CD4-positive, alpha-beta T cell (primary cell): ENCODE measurements around the gene ELMOD3. TPM values are rescaled to one million over a fixed set of nuclear protein-coding genes. Genes with fewer than 3 reads are reported as not detected.
"Not testable (repeated sequence)": the region's sequence is repeated elsewhere in the genome, so short reads cannot be mapped to it uniquely, and the experiment has no call there.

ENCODE experiments used
- ATAC-seq: fragments of 200-7000 bp; cut with Tn5 transposase; one replicate; pipeline ENCODE4 v1.10.0; 2022; ENCODE audit warnings: mild to moderate bottlenecking; ENCODE audit not compliant: poor library complexity
- CTCF ChIA-PET: fragments of 350-600 bp; sonication (Branson Sonifier 250); formaldehyde crosslinking; loops from one replicate; lab custom pipeline; 2021; ENCODE audit warnings: antibody characterized with exemption, inconsistent platforms; lab: Charles Lee
- POLR2A ChIA-PET: fragments of 350-600 bp; sonication (Branson Sonifier 250); formaldehyde crosslinking; loops from one replicate; lab custom pipeline; 2021; ENCODE audit warnings: antibody characterized with exemption, inconsistent platforms; lab: Charles Lee
- DNase-seq, 14 experiments: peaks; one replicate each; pipeline ENCODE4 v3.0.0-alpha.2; 2013 to 2020; ENCODE audit warnings: mixed read lengths in 2 of 14
- H3K27ac ChIP-seq, 2 donors: one replicate each; pipeline versions ENCODE4 v1.5.1 to v1.7.0; 2013; ENCODE audit warnings: low read length in 2 of 2, low read depth in 1 of 2, mild to moderate bottlenecking in 1 of 2
- H3K27me3 ChIP-seq, 2 experiments: 1 replicate in 1 of 2; 2 replicates in 1 of 2; pipeline versions ENCODE4 v1.6.1 to v1.7.0; 2013; ENCODE audit warnings: low read length in 2 of 2, control low read depth in 1 of 2, mild to moderate bottlenecking in 1 of 2, moderate library complexity in 1 of 2; ENCODE audit not compliant: insufficient read depth in 2 of 2, control insufficient read depth in 1 of 2
- H3K36me3 ChIP-seq: one replicate; pipeline ENCODE4 v1.6.1; 2013; ENCODE audit warnings: low read length, control low read depth; ENCODE audit not compliant: insufficient read depth
- H3K4me1 ChIP-seq: one replicate; pipeline ENCODE4 v1.6.1; 2013; ENCODE audit warnings: low read length, control low read depth; ENCODE audit not compliant: insufficient read depth
- H3K4me3 ChIP-seq: one replicate; pipeline ENCODE4 v1.5.1; 2013; ENCODE audit warnings: mild to moderate bottlenecking, low read length, moderate library complexity
- H3K9me3 ChIP-seq, 2 experiments: 1 replicate in 1 of 2; 2 replicates in 1 of 2; pipeline versions ENCODE4 v1.6.1 to v1.7.0; 2013; ENCODE audit warnings: low read length in 2 of 2, mild to moderate bottlenecking in 2 of 2, control low read depth in 1 of 2, moderate library complexity in 1 of 2; ENCODE audit not compliant: control insufficient read depth in 1 of 2, insufficient read depth in 1 of 2
- H3K27ac Mint-ChIP-seq: one replicate; pipeline ENCODE4 v1.8.0; 2020; ENCODE audit warnings: mixed read lengths
- H3K27me3 Mint-ChIP-seq: one replicate; pipeline ENCODE4 v1.8.0; 2021; ENCODE audit warnings: mixed read lengths
- H3K36me3 Mint-ChIP-seq: one replicate; pipeline ENCODE4 v1.8.0; 2021; ENCODE audit warnings: low read depth, mixed read lengths
- H3K4me1 Mint-ChIP-seq: one replicate; pipeline ENCODE4 v1.8.0; 2021; ENCODE audit warnings: low read depth, mixed read lengths
- H3K4me3 Mint-ChIP-seq: one replicate; pipeline ENCODE4 v1.8.0; 2020; ENCODE audit warnings: mild to moderate bottlenecking, mixed read lengths
- H3K9me3 Mint-ChIP-seq: one replicate; pipeline ENCODE4 v1.8.0; 2020; ENCODE audit warnings: mixed read lengths
- intact Hi-C, 2 experiments: fragments of 100-400 bp; cut with DNase I in 1 of 2; cut with micrococcal nuclease in 1 of 2; formaldehyde crosslinking; loops; one replicate each; pipeline versions ENCODE4 v1.15.1 to v1.9.0; 2023 to 2025; cut with DNase I, micrococcal nuclease
- total RNA-seq, 174 experiments: library from RNA in 2 of 174; stranded (reverse) in 2 of 174; gene quantifications; one replicate each; pipeline ENCODE4 v1.2.3 and lab custom pipeline; 2021 to 2026
- TF ChIP-seq, protein P1 (sequence below): fragments of 200-600 bp; IDR thresholded peaks from one replicate; pipeline ENCODE4 v1.8.0; 2022; ENCODE audit warnings: antibody characterized with exemption, mild to moderate bottlenecking

ELMOD3 gene
- total RNA-seq, 2 experiments from 2014 or later: 13.5 to 15.3 TPM

DNA sequence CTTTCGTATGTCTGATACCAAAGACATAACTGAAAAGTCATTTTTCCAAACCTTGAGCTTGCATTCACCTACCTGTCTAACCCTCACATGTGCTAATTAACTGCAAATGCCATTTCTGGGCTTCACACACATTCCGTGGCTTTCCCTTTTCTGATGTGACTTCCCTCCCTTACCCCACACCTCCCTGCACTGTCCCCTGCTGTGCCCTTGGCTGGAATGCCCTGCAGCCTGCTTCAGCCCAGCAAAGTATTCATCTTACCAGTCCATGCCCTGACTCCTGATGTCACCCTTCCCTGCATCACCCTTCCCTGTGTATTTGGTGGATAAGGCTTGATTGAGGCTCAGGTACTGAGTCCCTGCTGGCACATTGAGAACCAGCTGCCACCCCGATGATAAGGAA, 12.4 kb upstream of the ELMOD3 start:
- no peaks in the 10 kb centered on the region for H3K27me3 Mint-ChIP-seq
- Histone ChIP-seq H3K4me3 (no peak overlapping the region), H3K9me3 (no peaks in the 10 kb centered on the region), H3K27me3 (no peaks in the 10 kb centered on the region), H3K4me1 (no peaks in the 10 kb centered on the region), H3K27ac (no peak overlapping the region), H3K36me3 (peaks cover 41% of the 10 kb centered on the region)
- ChIA-PET CTCF (no interaction called here), POLR2A (interaction anchor here (0.6 kb wide), 1 partner anchor 228 kb away, joined by 3 read pairs; no protein-coding TSS in a partner anchor)
- no peak for ATAC-seq
- intact Hi-C loops: no loop called here
- no peaks in the 10 kb centered on the region for H3K4me1 Mint-ChIP-seq
- TF ChIP-seq, protein P1, sequence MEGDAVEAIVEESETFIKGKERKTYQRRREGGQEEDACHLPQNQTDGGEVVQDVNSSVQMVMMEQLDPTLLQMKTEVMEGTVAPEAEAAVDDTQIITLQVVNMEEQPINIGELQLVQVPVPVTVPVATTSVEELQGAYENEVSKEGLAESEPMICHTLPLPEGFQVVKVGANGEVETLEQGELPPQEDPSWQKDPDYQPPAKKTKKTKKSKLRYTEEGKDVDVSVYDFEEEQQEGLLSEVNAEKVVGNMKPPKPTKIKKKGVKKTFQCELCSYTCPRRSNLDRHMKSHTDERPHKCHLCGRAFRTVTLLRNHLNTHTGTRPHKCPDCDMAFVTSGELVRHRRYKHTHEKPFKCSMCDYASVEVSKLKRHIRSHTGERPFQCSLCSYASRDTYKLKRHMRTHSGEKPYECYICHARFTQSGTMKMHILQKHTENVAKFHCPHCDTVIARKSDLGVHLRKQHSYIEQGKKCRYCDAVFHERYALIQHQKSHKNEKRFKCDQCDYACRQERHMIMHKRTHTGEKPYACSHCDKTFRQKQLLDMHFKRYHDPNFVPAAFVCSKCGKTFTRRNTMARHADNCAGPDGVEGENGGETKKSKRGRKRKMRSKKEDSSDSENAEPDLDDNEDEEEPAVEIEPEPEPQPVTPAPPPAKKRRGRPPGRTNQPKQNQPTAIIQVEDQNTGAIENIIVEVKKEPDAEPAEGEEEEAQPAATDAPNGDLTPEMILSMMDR: no peak
- no peak for DNase-seq
- no peak overlapping the region for H3K4me3 Mint-ChIP-seq
- H3K27ac Mint-ChIP-seq: no peak overlapping the region
- H3K9me3 Mint-ChIP-seq: no peaks in the 10 kb centered on the region
- peaks cover 35% of the 10 kb centered on the region for H3K36me3 Mint-ChIP-seq

DNA sequence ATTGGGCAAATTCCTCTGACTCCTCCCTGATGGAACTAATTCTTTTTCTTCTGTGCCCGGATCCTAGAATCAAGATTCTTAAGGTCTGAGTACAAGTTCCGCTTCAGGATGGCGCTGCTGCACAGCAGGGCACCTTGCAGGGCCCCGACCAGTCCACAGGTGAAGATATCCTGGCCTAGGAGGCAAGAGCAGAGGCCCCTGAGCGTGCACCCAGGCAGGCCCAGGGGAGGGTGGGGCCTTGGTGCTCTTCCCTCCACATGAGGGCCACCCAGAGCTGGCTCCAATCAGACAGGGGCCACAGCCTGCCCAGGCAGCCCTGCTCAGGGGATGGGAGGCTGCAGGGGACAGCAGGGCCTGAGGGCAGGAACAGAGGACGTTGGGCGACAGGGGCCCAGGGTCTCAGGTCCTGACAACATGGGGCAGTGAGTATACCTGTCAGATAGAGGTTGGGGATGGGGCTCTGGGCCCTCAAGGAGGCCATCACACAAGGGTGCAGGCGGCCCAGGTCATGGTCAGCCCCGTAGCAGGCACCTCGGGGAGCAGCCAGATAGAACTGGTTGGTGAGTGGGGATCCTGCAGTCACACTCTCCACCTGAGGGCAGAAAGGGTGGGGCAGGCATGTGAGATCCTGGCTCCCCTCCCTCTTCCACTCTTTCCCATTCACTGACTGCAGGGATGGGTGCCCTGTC, 11.2 kb upstream of the ELMOD3 start:
- H3K36me3 ChIP-seq: peaks cover 47% of the 10 kb centered on the region
- ATAC-seq, H3K4me3 ChIP-seq, H3K27ac Mint-ChIP-seq, H3K4me3 Mint-ChIP-seq, CTCF ChIA-PET, H3K27ac ChIP-seq, DNase-seq, H3K9me3 Mint-ChIP-seq, H3K4me1 ChIP-seq, H3K4me1 Mint-ChIP-seq, H3K27me3 Mint-ChIP-seq, H3K9me3 ChIP-seq, POLR2A ChIA-PET, H3K27me3 ChIP-seq: not testable (repeated sequence)
- intact Hi-C loops: loop anchor here in 1 of 2 experiments (1.0 kb wide), 1 partner anchor 28 kb away; no protein-coding TSS in a partner anchor
- peaks cover 44% of the 10 kb centered on the region for H3K36me3 Mint-ChIP-seq

DNA sequence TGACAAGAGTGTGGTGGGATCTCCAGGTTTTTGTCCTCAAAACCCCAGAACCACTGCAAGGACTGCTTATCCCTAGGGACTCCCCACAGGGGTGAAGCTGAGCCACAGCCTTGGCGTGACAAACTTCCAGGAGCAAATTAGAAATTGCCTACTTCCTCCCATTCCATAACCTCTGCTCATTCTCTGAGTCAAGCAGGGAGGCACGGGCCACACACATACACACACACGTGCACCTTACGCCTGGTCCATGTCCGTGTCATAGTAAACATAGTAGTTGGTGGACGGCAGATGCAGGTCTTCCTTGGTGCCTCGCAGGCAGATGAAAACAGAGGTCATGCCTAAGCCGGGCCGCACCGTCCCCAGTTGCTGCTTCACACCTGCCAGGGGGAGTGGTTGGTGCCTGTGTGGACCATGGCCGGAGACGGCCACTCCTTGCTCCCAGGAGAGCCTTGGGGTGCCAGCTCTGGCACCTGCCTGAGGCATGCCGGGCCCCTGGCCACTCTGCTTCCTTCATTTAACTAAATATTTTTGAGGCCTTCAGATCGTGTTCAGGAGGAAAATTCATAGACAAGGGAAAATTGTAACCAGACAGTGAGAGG, 10.1 kb upstream of the ELMOD3 start:
- H3K4me1 ChIP-seq: no peaks in the 10 kb centered on the region
- H3K27me3 ChIP-seq: no peaks in the 10 kb centered on the region
- ChIA-PET CTCF (no interaction called here), POLR2A (interaction anchor here (2.1 kb wide), 1 partner anchor 17 kb away, joined by 6 read pairs; the partner anchor contains the start of gene TGOLN2)
- no peaks in the 10 kb centered on the region for H3K27me3 Mint-ChIP-seq
- H3K4me1 Mint-ChIP-seq: no peaks in the 10 kb centered on the region
- no peak overlapping the region for H3K4me3 ChIP-seq
- no peaks in the 10 kb centered on the region for H3K9me3 ChIP-seq
- H3K36me3 ChIP-seq: peaks cover 56% of the 10 kb centered on the region
- no peak overlapping the region for H3K4me3 Mint-ChIP-seq
- H3K9me3 Mint-ChIP-seq: no peaks in the 10 kb centered on the region
- ATAC-seq (no peak), DNase-seq (no peak)
- no peak overlapping the region for H3K27ac Mint-ChIP-seq
- intact Hi-C loops: no loop called here
- H3K36me3 Mint-ChIP-seq: peaks cover 49% of the 10 kb centered on the region
- TF ChIP-seq, protein P1: no peak
- H3K27ac ChIP-seq: no peak overlapping the region
